Mesenteric fat pad (tissue), 1 donor: ENCODE measurements around the gene TMEM81. TPM values are rescaled to one million over a fixed set of nuclear protein-coding genes. Genes with fewer than 3 reads are reported as not detected.

Experiments
- DNase-seq: peaks from one replicate; pipeline ENCODE4 v3.0.0-alpha.2; 2020; ENCODE audit warnings: low spot score
- total RNA-seq: library from RNA; stranded (reverse); fragmentation: NEBNext Ultra II Directional; extraction: Animal tissue kit (Norgen Biotek cat#: 25700); gene quantifications from one replicate; pipeline ENCODE4 v1.2.1, GENCODE V29; 2021
- donor health status: DM: yes; HTN: yes; CAD: no.

Gene TMEM81
- total RNA-seq, 1 donor from 2014 or later, result 2.2 TPM

DNA sequence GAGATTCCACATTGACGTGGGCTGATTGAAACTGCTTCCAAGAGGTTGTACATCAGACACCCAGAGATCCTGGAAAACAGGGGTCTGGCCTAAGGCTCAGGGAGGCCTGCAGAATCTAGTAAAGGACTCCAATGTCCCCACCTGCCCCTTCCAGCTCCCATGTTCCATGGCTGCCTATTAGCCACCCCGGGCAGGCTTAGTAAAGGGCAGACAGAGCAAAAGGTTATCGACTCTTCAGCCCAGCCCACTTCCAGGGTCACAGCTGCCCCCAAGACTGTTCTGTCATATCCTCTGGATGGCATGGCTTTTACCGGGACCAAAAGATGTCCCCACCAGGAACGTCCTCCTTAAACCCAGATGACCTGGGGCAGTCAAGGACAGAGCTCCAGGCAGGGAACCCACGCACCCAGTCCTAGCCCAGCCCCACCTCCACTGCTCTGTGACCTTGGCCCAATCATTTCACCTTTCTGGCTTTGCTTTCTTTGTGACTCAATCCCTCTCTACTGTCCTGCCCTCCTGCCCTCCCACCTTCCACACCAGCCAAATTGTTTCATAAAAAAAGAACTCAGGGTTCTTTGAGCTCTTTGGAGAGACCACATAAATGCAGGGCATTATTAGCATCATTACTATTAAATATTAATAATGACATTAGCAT is 46.0 kb downstream of the TMEM81 start:
- no peak for DNase-seq

DNA sequence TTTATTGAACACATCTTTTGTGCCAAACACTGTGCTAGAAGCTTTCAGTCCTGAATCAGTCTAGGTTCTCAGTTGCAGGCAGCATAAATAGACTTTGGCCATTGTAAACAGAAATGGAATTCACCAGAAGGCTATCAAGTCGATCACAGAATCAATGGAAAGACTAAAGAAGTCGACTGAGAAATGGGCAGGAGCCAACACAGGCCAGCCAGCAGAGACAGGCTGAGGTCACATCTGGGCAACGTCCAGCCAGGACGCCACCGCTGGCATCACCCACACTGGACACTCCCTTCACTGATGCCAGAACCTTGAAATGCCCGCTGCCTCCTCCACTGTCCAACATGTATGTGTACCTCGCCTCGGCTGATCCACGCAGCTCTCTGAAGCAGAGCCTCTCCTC is 46.7 kb downstream of the TMEM81 start:
- DNase-seq, result no peak

Other genes starting within 250 kb of the TMEM81 start
- 11.5 TPM for gene NFASC, start 213.6 kb downstream of the TMEM81 start, total RNA-seq
- gene CNTN2, start 41.2 kb downstream of the TMEM81 start, total RNA-seq, result not detected
- gene RBBP5, start 37.5 kb upstream of the TMEM81 start, total RNA-seq, result 9.8 TPM
- gene DSTYK, start 127.2 kb upstream of the TMEM81 start, total RNA-seq, result 8.5 TPM
- 1.1 TPM for gene TMCC2, start 143.5 kb upstream of the TMEM81 start, total RNA-seq
- 1.6 TPM for gene NUAK2, start 237.3 kb upstream of the TMEM81 start, total RNA-seq